Stimulated activated CD4-positive, alpha-beta T cell treated with anti-CD3 and anti-CD28 coated beads, Interleukin-12 subunit alpha, Interleukin-12 subunit beta, amount 100 ng/mL, for 48 hours (primary cell): ENCODE measurements around the gene LGALS9B.
"Not testable (repeated sequence)": the region's sequence is repeated elsewhere in the genome, so short reads cannot be mapped to it uniquely, and the experiment has no call there.

Source experiments
- DNase-seq, 3 donors: peaks; one replicate each; pipeline ENCODE4 v3.0.0-alpha.2; 2020; ENCODE audit warnings: low read depth in 2 of 3, low spot score in 1 of 3

Gene LGALS9B

GRCh38 chr17:20467447-20467846 is at the start of gene LGALS9B:
TSS of gene LGALS9B (minus strand) at chr17:20467539. CDS start at chr17:20467470, 69 bp downstream.
- DNase-seq: not testable (repeated sequence)

- not testable (repeated sequence) for DNase-seq
Measured at GRCh38 chr17:20516986-20517385, 49.6 kb upstream of the LGALS9B start.

GRCh38 chr17:20515099-20515498 is 47.8 kb upstream of the LGALS9B start:
- DNase-seq: not testable (repeated sequence)

GRCh38 chr17:20513539-20513938 is 46.2 kb upstream of the LGALS9B start:
- not testable (repeated sequence) for DNase-seq

- DNase-seq: not testable (repeated sequence)
Measured at GRCh38 chr17:20512378-20512777, 45.0 kb upstream of the LGALS9B start.

GRCh38 chr17:20511778-20512177 is 44.4 kb upstream of the LGALS9B start:
- not testable (repeated sequence) for DNase-seq

- DNase-seq: not testable (repeated sequence)
Measured at GRCh38 chr17:20505333-20505732, 38.0 kb upstream of the LGALS9B start.

- not testable (repeated sequence) for DNase-seq
Measured at GRCh38 chr17:20504388-20505066, 37.2 kb upstream of the LGALS9B start.

GRCh38 chr17:20501896-20502295 is 34.6 kb upstream of the LGALS9B start:
- DNase-seq: not testable (repeated sequence)

GRCh38 chr17:20500346-20500745 is 33.0 kb upstream of the LGALS9B start:
- DNase-seq: not testable (repeated sequence)

GRCh38 chr17:20495420-20495819 is 28.1 kb upstream of the LGALS9B start:
- DNase-seq: not testable (repeated sequence)

GRCh38 chr17:20494735-20495134 is 27.4 kb upstream of the LGALS9B start:
- not testable (repeated sequence) for DNase-seq

- not testable (repeated sequence) for DNase-seq
Measured at GRCh38 chr17:20494147-20494546, 26.8 kb upstream of the LGALS9B start.

- DNase-seq: not testable (repeated sequence)
Measured at GRCh38 chr17:20492971-20493370, 25.6 kb upstream of the LGALS9B start.

GRCh38 chr17:20492099-20492498 is 24.8 kb upstream of the LGALS9B start:
- not testable (repeated sequence) for DNase-seq

- DNase-seq: not testable (repeated sequence)
Measured at GRCh38 chr17:20484930-20485329, 17.6 kb upstream of the LGALS9B start.

GRCh38 chr17:20479889-20480591 is 12.7 kb upstream of the LGALS9B start:
- not testable (repeated sequence) for DNase-seq

- not testable (repeated sequence) for DNase-seq
Measured at GRCh38 chr17:20477398-20478071, 10.2 kb upstream of the LGALS9B start.

GRCh38 chr17:20475137-20475831 is 7.9 kb upstream of the LGALS9B start:
- not testable (repeated sequence) for DNase-seq

- DNase-seq: not testable (repeated sequence)
Measured at GRCh38 chr17:20474081-20474480, 6.7 kb upstream of the LGALS9B start.

- not testable (repeated sequence) for DNase-seq
Measured at GRCh38 chr17:20469946-20470345, 2.6 kb upstream of the LGALS9B start.
